GM21717 (cell line): ENCODE data around the gene RAG2.
"Not testable (repeated sequence)": the region's sequence is repeated elsewhere in the genome, so short reads cannot be mapped to it uniquely, and the experiment has no call there.

Experiments
- ATAC-seq: cut with Tn5 transposase; IDR thresholded peaks from one replicate; pipeline ENCODE4 v1.9.1; 2021; ENCODE audit warnings: mild to moderate bottlenecking, moderate library complexity; ENCODE audit not compliant: unreplicated experiment

The RAG2 gene

DNA sequence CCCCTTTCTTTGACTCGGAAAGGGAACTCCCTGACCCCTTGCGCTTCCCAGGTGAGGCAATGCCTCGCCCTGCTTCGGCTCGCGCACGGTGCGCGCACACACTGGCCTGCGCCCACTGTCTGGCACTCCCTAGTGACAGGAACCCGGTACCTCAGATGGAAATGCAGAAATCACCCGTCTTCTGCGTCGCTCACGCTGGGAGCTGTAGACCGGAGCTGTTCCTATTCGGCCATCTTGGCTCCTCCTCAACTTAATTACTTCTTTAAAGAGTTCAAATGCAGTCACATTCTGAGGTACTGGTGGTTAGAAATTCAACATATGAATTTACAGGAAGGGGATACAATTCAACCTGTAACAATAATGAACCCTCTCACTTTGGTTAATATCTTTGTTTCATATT is 40.6 kb downstream of the RAG2 start:
- not testable (repeated sequence) for ATAC-seq

DNA sequence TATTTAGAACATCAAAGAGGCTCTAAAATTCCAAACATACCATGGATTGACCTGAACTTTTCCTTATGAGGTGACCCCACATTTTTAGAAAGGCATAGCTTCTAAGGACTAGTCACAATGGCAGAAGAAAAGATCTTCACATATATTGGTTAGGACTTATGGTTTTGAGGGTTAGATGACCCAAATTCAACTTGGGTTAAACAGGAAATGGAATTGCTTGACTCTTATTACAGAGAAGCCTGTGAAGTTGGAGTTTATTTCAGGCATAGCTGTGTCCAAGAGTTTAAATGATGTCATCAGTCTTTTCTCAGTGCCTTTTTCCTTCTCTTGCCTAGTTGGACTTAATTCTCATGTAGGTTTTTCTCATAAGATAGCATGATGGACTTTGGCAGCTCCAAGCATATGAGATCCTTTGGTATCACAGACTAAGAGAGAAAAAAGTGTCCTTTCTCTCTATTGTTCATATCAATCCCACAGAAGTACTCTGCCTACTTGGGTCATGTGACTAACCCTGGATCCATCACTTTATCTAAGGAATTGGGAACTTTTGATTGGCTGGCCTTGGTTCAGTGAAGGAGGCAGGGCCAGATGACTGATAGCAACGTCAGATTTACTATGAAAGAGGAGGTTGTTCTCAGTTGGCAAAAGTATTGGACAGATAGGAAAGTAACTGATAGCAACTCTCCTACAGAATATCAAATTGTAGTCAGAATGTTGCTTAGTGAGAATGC is 47.5 kb downstream of the RAG2 start:
- ATAC-seq = no peak
